DOHH2 (cell line): ENCODE measurements around the gene CEP131.

Source experiments
- EZH2phosphoT487 ChIP-seq: fragments of 200-600 bp; sonication (generic); IDR thresholded peaks from 2 replicates; pipeline ENCODE4 v1.6.1; 2017; ENCODE audit warnings: borderline replicate concordance, mild to moderate bottlenecking, antibody characterized with exemption, low read length, moderate library complexity, mixed read lengths
- TF ChIP-seq, protein P1 (sequence below): fragments of 200-600 bp; sonication (generic); IDR thresholded peaks from one replicate; pipeline ENCODE4 v1.5.1; 2014; ENCODE audit warnings: antibody characterized with exemption, mild to moderate bottlenecking, low read depth, low read length; ENCODE audit not compliant: poor library complexity, severe bottlenecking

DNA sequence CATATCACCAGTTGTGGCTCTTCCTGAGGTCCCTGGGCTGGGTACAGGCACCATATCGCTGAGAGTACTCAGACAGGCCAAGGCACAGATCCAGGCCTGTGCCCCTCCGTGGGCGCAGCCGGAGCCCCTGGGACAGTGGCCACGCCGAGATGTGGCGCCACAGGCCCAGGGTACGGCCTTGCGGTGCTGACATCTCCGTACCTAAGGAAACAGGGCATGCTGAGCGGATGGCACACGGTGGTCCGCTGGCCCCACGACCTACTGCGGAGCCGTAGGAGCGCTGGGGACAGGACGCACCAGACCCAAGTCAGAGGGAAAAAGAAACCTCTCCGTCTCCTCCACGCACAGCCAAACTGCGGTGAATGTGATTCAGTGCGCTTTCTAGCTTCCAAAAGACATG, 42.8 kb upstream of the CEP131 start:
- TF ChIP-seq, protein P1, sequence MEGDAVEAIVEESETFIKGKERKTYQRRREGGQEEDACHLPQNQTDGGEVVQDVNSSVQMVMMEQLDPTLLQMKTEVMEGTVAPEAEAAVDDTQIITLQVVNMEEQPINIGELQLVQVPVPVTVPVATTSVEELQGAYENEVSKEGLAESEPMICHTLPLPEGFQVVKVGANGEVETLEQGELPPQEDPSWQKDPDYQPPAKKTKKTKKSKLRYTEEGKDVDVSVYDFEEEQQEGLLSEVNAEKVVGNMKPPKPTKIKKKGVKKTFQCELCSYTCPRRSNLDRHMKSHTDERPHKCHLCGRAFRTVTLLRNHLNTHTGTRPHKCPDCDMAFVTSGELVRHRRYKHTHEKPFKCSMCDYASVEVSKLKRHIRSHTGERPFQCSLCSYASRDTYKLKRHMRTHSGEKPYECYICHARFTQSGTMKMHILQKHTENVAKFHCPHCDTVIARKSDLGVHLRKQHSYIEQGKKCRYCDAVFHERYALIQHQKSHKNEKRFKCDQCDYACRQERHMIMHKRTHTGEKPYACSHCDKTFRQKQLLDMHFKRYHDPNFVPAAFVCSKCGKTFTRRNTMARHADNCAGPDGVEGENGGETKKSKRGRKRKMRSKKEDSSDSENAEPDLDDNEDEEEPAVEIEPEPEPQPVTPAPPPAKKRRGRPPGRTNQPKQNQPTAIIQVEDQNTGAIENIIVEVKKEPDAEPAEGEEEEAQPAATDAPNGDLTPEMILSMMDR: no peak
- no peak for TF ChIP-seq EZH2phosphoT487
